GM12865 (cell line): ENCODE results near the gene SELL.
"Not testable (repeated sequence)": the region's sequence is repeated elsewhere in the genome, so short reads cannot be mapped to it uniquely, and the experiment has no call there.

Source experiments
- DNase-seq: peaks from one replicate; pipeline ENCODE4 v3.0.0; 2010; ENCODE audit warnings: low read depth
- H3K4me3 ChIP-seq: 2 replicates; pipeline ENCODE4 v1.5.1; 2011; ENCODE audit warnings: mild to moderate bottlenecking, low read depth, low read length, control low read depth
- TF ChIP-seq, protein P1 (sequence below): IDR thresholded peaks from 2 replicates; pipeline ENCODE4 v1.5.1; 2011; ENCODE audit warnings: low read length, control low read depth, low read depth, inconsistent platforms; ENCODE audit not compliant: insufficient read depth; ENCODE audit errors: missing control alignments

Gene SELL

DNA sequence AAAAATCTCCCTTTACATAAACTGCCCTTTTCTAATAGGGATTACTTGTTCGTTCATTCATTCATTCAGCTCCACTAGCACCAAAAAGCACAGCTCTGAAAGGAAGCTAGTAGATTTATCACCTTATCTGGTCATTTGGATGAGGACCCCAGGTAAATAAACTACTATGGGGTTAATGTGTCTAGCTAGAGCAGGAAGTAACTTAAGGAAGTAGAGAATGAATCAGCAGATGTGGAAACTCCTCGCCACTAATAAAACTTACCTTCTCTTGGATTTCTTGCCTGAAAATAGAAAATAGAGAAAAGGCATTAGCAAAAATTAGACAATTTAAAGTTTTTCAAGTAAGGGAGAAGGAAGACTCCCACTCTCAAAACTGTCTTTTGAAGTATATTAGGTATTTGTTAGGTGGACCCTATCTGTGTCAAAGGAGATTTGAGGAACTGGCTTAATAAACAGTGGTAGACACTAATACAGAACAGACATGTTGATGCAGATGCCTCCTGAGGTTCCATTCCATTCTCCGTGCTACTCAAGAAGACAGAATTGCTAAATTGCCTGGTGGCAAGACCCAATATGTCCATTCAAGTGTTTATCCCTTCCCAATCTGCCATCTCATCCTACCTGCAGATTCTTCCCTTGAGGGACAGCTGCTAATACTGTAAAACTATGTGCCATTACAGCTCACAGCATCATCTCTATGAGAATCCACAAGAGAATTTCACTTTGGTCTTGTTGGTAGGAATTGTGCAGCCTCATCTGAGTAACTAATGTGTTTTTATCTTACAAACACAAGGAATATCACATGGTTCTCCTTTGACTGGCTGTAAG, 14.9 kb downstream of the SELL start:
- TF ChIP-seq, protein P1, sequence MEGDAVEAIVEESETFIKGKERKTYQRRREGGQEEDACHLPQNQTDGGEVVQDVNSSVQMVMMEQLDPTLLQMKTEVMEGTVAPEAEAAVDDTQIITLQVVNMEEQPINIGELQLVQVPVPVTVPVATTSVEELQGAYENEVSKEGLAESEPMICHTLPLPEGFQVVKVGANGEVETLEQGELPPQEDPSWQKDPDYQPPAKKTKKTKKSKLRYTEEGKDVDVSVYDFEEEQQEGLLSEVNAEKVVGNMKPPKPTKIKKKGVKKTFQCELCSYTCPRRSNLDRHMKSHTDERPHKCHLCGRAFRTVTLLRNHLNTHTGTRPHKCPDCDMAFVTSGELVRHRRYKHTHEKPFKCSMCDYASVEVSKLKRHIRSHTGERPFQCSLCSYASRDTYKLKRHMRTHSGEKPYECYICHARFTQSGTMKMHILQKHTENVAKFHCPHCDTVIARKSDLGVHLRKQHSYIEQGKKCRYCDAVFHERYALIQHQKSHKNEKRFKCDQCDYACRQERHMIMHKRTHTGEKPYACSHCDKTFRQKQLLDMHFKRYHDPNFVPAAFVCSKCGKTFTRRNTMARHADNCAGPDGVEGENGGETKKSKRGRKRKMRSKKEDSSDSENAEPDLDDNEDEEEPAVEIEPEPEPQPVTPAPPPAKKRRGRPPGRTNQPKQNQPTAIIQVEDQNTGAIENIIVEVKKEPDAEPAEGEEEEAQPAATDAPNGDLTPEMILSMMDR, result no peak
- H3K4me3 ChIP-seq, result no peak overlapping the region
- DNase-seq, result no peak

- H3K4me3 ChIP-seq, result no peak overlapping the region
- DNase-seq, result peak; percentile 76
- TF ChIP-seq, protein P1, result peak; percentile 6
Observed at GRCh38 chr1:169694304-169695075, 16.9 kb downstream of the SELL start.

DNA sequence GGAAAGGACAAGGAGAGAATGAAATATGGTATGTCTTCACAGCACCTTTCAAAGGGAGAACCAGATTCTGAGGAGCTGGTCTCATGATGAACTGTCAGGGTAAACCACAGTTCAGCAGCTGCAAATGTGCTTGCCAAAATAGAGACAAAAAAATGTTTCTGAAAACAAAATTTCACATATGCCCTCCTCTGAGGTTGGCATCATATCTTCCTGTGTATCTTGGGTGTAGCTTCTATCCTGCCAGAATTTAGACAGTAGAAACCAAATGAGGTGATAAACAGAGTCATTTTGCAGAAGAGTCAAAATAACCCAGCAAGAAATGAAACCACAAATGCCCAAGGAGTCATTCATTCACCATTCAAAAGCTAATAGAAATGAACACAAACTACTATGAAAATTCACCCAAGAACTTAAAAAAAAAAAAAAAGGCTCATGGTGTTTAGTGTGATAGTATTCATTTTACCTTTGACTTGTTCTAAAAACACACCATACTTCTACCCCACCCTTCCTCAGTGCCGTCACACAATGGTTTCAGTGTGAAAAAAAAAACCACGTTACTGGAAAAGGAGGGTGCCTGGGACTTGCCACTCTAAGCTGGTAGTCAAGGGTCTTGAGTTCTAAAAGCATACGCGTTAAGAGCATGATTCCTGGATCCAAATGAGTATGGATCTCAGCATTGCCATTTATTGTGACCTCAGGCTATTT, 18.5 kb downstream of the SELL start:
- peak; percentile 72 for DNase-seq
- TF ChIP-seq, protein P1, result no peak
- H3K4me3 ChIP-seq, result no peak overlapping the region

GRCh38 chr1:169690489-169690888, 20.9 kb downstream of the SELL start:
- no peak overlapping the region for H3K4me3 ChIP-seq
- TF ChIP-seq, protein P1, result no peak
- no peak for DNase-seq

DNA sequence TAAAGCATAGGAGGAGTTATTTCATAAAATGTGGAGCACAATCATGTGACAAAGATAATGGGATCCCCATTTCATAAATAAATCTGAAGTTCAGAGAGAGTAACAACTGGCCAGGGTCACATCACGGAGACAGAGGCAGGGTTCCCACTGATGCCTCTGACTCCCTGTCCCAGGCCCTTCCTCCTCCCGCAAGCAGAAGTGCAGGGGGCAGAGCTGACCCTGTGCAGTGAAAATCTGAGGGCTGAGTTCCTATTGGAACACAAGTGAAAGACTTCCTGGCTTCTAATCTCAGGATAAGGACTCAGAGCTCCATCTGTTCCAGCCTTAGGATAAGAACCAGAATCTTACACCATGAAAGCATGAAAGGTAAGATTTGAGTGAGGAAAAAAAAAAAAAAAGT, 22.0 kb downstream of the SELL start:
- peak; percentile 36 for DNase-seq
- no peak overlapping the region for H3K4me3 ChIP-seq
- TF ChIP-seq, protein P1, result no peak

DNA sequence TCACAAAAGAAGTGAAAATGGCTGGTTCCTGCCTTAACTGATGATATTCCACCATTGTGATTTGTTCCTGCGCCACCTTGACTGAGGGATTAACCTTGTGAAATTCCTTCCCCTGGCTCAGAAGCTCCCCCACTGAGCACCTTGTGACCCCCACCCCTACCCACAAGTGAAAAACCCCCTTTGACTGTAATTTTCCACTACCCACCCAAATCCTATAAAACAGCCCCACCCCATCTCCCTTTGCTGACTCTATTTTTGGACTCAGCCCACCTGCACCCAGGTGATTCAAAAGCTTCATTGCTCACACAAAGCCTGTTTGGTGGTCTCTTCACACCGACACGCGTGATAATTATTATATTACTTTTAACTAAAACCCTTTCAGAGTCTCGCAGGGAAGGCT, 23.0 kb downstream of the SELL start:
- not testable (repeated sequence) for H3K4me3 ChIP-seq, DNase-seq

GRCh38 chr1:169683661-169684060, 27.8 kb downstream of the SELL start:
- DNase-seq, result no peak
- H3K4me3 ChIP-seq, result no peak overlapping the region
- TF ChIP-seq, protein P1, result no peak

DNA sequence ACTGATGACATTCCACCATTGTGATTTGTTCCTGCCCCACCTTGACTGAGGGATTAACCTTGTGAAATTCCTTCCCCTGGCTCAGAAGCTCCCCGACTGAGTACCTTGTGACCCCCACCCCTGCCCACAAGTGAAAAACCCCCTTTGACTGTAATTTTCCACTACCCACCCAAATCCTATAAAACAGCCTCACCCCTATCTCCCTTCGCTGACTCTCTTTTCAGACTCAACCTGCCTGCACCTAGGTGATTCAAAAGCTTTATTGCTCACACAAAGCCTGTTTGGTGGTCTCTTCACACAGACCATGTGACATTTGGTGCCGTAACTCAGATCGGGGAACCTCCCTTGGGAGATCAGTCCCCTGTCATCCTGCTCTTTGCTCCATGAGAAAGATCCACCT, 28.3 kb downstream of the SELL start:
- not testable (repeated sequence) for H3K4me3 ChIP-seq, DNase-seq
